HG03064 (cell line): Measurements from ENCODE around the gene EIF2S3B.

Source experiments
- ATAC-seq: cut with Tn5 transposase; IDR thresholded peaks from one replicate; pipeline ENCODE4 v1.9.1; 2021; ENCODE audit warnings: low read depth; ENCODE audit not compliant: unreplicated experiment

Gene EIF2S3B

GRCh38 chr12:10553148-10553547 lies 47.5 kb downstream of the EIF2S3B start:
- ATAC-seq, result no peak

DNA sequence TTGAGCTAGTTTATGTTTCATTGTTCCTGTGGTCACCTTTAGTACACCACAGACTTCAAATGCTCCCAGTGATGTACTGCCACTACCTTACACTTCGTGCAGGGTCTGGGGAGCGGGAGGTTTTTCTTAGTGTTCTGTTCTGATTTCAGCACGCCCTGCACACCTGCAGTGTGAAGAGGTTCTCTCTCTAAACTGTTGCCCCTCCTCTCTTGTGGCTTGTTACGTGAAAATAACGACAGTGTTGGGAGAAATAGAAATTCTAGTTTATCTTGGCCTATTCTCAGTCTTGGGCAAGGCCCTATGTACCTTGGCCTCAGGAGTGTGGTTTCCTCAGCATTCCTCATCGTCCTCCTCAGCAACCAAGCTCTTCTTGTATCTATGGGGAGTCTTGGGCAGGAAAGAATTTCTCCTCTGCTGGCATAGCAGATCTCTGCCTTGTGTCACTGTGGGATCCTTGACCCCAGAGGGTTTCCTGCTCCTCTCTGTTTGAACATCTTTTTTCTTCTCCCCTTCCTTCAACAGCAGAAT lies 48.6 kb downstream of the EIF2S3B start:
- ATAC-seq, result no peak

DNA sequence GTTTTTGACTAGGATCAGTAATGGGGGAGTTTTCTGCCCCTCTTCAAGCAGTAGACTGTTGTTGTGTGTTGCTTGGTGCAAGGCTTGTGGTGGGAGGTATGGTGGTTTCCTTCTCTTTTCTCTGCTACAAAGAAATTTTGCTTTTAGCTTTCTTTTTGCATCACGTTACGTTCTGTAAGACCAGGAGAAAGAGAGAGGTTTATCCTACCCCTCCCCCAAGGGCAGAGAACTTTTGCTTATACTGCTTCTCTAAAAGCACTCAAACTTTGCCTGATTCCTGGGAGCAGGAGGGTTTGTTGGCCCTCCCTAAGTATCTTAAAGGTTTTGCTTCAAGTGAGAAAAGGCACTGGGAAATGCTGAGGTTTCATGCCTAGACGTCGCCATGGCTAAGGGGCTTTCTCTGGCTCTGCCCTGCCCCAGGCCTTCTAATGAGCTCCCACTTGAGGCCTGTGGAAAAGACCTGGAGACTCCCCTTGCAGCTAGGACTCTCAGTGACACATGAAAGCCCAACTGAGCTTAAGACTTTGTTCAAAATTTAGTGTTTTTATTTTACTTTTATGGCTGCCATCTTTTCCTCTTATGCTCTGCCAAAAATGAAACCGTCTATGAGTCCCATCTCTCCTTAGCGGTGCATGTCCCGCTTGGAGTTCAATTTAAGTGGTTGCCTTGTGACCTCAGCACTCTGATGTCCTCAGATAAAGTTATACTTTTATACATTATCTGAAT lies 49.2 kb downstream of the EIF2S3B start:
- no peak for ATAC-seq

DNA sequence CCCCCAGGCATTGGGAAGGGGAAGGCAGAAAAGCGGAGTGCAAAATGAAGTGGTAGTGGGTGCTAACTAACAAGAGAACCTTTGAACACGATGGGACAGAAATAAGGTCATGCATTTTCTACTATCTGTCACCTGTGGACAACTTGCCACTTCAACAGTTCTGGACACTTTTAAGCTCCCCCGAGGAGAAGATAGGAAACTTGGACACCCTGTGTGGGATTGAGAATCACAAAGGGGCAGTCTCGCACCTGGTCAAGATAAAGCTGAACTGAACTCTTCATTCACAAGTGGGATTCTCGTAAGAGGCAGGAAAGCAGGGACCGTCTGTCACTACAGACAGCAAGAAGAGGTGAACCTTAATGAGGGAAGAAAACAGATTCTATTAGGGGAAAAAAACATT lies 51.6 kb downstream of the EIF2S3B start:
- ATAC-seq, result no peak

- ATAC-seq, result no peak
Measured at GRCh38 chr12:10557766-10558165, 52.1 kb downstream of the EIF2S3B start.
